CD4-positive, alpha-beta T cell treated with Interleukin-1 beta for 1 hour (primary cell): ENCODE results near the gene ATP9A.
"Not testable (repeated sequence)": the region's sequence is repeated elsewhere in the genome, so short reads cannot be mapped to it uniquely, and the experiment has no call there.

Experiments used
- DNase-seq, 2 donors: peaks; one replicate each; pipeline ENCODE4 v3.0.0-alpha.2; 2020 to 2022

Gene ATP9A

GRCh38 chr20:51750037-51750769 is 18.0 kb downstream of the ATP9A start:
- no peak for DNase-seq

- no peak for DNase-seq
Measured at GRCh38 chr20:51749674-51750036, 18.5 kb downstream of the ATP9A start.

GRCh38 chr20:51747182-51747911 is 20.8 kb downstream of the ATP9A start:
- DNase-seq = no peak

GRCh38 chr20:51745804-51746203 is 22.4 kb downstream of the ATP9A start:
- no peak for DNase-seq

- no peak for DNase-seq
Measured at GRCh38 chr20:51740838-51741237, 27.4 kb downstream of the ATP9A start.

GRCh38 chr20:51740308-51740707 is 27.9 kb downstream of the ATP9A start:
- DNase-seq = not testable (repeated sequence)

- DNase-seq = no peak
Measured at GRCh38 chr20:51739722-51740249, 28.4 kb downstream of the ATP9A start.

- DNase-seq = peak in 1 of 2 donors; percentile 1
Measured at GRCh38 chr20:51738877-51739447, 29.2 kb downstream of the ATP9A start.

GRCh38 chr20:51738261-51738660 is 29.9 kb downstream of the ATP9A start:
- not testable (repeated sequence) for DNase-seq

- DNase-seq = no peak
Measured at GRCh38 chr20:51736947-51737346, 31.2 kb downstream of the ATP9A start.

- no peak for DNase-seq
Measured at GRCh38 chr20:51735728-51736600, 32.2 kb downstream of the ATP9A start.

- no peak for DNase-seq
Measured at GRCh38 chr20:51734876-51735720, 33.1 kb downstream of the ATP9A start.

GRCh38 chr20:51733070-51733469 is 35.1 kb downstream of the ATP9A start:
- DNase-seq = no peak

GRCh38 chr20:51732096-51732791 is 35.9 kb downstream of the ATP9A start:
- no peak for DNase-seq

- DNase-seq = no peak
Measured at GRCh38 chr20:51731731-51732095, 36.5 kb downstream of the ATP9A start.

- no peak for DNase-seq
Measured at GRCh38 chr20:51729771-51730170, 38.4 kb downstream of the ATP9A start.

GRCh38 chr20:51728737-51729136 is 39.5 kb downstream of the ATP9A start:
- no peak for DNase-seq

- DNase-seq = no peak
Measured at GRCh38 chr20:51727872-51728271, 40.3 kb downstream of the ATP9A start.

- DNase-seq = no peak
Measured at GRCh38 chr20:51725584-51726176, 42.5 kb downstream of the ATP9A start.

GRCh38 chr20:51723026-51723425 is 45.2 kb downstream of the ATP9A start:
- not testable (repeated sequence) for DNase-seq

- not testable (repeated sequence) for DNase-seq
Measured at GRCh38 chr20:51722246-51722645, 45.9 kb downstream of the ATP9A start.
